Hippocampal formation (tissue), 2 donors: Measurements from ENCODE around the gene BCAS1.

ENCODE experiments used
- DNase-seq, 2 donors: peaks; one replicate each; lab custom pipeline; 2025; lab: John Stamatoyannopoulos, UW

Gene BCAS1

GRCh38 chr20:53925651-53926401, 144.6 kb downstream of the BCAS1 start:
- no peak for DNase-seq

DNA sequence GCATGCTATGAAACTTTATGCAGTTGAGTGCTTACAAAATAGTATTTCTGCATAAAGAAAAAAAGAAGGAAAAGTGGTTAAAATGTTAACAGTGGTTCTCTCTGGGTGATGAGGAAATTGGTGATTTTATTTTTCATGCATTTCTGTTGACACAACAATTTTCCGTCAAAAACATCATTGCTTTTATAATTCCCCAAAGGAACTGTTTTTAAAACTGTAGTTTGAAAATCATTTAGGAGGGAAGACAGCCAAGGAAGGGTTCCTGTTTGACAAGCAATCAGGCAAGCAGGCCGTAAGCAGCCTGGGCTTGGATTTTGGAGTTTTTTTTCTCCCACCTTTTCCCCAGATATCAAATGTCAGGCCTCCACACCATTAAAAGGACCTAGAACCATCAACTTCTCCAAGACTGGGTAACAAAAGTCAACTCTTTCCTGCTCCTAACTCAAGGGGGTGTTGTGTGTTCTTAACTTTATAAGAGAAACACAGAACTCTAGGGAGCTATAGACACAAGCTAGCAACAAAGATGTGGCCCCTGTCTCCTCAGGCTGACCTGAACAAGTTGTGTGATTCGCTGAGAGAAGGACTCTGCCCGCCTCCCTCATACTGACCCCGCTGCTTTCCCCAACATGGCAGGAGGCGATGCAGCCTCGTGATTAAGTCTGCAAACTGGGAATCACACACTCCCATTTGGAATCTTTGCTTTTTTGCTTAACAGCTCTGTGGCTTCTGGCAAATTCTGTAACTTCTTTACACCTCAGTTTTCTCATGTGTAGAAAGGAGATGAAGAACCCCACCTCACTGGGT, 146.6 kb downstream of the BCAS1 start:
- no peak for DNase-seq

DNA sequence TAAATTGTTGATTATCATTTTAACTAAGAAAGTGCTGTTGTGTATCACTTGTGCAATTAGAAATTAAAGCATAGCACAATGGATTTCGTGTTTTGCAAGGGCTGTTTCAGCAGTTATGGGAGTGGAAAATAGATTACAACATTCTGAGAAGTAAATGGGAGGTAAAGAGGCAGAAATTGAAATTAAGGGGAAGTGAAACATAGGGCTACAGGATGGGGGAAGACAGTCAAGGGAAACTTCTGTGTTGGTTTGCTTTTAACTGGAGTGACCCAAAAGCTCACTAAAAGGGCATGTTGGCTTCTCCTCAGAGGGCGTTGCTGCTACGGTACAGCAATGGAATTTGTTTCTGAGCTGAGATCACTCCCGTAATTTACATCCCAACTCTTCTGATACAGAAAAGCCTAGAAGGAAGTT, 147.5 kb downstream of the BCAS1 start:
- no peak for DNase-seq

GRCh38 chr20:53921443-53921973, 148.9 kb downstream of the BCAS1 start:
- no peak for DNase-seq

DNA sequence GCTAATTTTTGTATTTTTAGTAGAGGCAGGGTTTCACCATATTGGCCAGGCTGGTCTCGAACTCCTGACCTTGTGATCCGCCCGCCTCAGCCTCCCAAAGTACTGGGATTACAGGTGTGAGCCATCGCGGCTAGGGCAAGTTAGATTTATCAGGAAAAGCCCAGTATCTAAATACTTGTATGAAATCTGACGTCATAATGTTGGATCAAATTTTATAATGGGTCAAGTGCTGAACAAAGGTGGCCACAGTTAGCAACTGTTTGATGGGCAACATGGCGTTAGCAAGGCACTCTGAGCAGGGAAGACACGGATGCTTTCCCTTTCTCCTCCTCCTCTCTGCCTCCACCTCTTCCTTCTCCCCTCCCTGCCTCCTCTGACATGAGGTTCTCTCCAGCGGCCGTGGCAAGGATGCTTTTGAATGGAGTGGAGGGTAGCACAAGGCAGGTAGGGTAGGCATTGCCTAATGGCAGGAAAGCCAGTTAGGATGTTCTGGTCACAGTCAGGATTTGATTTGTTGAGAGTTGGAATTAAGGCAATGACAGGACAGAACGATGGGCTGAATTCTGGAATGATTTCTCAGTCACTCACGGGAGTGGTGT, 149.6 kb downstream of the BCAS1 start:
- DNase-seq, result no peak

DNA sequence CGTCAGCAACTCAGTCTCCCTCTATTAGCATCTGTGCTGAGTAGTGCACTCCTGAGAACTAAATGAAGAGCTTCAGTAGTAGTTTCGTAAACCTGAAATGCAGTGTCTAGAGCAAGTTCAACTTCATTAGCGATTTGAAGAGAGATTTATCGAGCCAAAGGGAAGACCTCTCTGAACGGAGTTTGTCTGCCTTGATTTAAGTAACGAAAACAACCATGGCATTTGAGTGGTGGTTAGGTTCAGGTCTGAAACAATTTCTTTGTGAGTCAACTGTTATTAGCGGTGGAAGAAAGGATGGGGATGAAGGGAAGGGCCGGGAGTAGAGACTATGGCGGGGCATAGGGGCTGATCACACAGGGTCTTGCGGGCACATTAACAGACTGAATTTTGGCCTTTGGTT, 150.5 kb downstream of the BCAS1 start:
- no peak for DNase-seq

DNA sequence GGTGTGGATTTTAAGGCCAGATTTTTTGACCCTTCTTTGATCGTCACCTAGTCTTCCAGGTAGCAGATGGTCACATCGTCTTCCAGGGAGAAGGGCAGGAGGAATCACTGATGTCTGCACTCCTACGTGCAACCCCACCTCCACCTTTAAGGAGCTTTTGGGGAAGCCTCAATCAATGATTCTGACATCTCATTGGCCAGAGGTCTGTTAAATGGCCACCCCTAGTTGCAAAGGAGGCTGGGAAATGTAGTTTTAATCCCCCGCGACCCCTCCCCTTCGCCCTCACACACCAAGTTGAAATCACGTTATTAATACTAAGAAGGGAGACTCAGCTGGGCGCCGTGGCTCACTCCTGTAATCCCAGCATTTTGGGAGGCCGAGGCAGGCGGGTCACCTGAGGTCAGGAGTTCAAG, 151.4 kb downstream of the BCAS1 start:
- no peak for DNase-seq

DNA sequence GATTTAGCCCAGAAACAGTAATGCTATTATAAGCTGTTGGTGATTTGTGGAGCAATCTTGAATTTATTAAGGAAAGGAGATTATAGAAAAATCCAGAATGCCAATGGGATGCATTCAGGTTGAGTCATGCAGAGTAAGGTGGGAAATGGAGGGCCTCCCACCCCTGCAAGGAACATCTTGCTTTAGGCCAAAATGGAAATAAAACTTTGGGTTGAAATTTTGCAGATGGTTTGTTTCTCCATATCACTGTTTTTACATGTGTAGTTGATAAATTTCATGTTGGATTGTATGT, 152.4 kb downstream of the BCAS1 start:
- DNase-seq, result no peak

- peak in 1 of 2 donors; percentile 27 for DNase-seq
Observed at GRCh38 chr20:53917145-53918019, 153.0 kb downstream of the BCAS1 start.

DNA sequence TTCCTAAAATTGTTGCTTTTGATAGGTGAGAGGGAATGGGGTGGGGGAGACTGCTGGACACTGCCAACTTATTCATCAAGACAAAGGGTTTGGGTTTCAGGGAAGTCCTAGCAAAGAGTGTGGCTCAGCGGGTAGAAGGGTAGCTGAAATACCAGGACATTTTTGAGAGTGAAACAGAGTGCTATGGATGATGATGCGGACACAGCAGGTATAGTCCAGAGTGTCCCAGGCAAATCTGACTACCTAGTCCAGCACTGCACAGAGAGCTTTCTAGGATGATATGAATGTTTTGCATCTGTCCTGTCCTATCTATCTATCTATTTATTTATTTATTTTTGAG, 154.3 kb downstream of the BCAS1 start:
- DNase-seq, result no peak

- DNase-seq, result peak; percentile 84 to 88
Observed at GRCh38 chr20:53915446-53916172, 154.8 kb downstream of the BCAS1 start.

GRCh38 chr20:53914781-53915445, 155.5 kb downstream of the BCAS1 start:
- DNase-seq, result peak in 1 of 2 donors; percentile 44

GRCh38 chr20:53914091-53914780, 156.2 kb downstream of the BCAS1 start:
- DNase-seq, result peak in 1 of 2 donors; percentile 23

GRCh38 chr20:53911301-53911700, 159.1 kb downstream of the BCAS1 start:
- DNase-seq, result no peak

DNA sequence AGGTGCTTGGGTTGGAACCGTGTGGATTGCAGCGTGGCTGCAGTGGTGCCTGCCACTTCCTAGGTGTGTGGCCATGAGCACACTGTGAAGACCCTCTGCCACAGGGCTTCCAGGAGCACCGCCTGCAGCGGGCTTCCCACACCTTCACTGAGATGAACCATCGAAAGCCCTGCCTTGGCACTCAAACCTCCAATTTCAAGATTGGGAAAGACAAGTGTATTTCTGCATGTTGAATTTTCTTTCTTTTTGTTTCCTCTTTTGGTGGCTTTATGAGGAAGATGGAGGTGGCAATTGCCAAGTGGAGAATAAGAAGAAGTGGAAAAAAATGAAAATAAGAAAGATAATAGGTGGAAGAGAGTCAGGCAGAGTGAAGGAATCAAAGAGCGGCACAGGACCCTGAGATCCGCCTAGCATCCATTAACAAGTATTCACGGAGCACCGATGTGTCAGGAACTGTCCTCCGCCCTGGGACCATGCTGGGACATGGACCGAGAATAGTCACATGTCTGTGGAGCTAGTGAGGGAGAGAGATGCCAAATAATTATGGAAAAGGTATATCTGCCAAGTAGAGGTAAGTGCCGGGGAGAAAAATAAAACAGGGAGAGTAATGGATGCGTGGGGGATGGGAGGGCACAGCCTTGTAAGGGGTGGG, 159.9 kb downstream of the BCAS1 start:
- DNase-seq, result no peak

- DNase-seq, result no peak
Observed at GRCh38 chr20:53907968-53908751, 162.2 kb downstream of the BCAS1 start.

DNA sequence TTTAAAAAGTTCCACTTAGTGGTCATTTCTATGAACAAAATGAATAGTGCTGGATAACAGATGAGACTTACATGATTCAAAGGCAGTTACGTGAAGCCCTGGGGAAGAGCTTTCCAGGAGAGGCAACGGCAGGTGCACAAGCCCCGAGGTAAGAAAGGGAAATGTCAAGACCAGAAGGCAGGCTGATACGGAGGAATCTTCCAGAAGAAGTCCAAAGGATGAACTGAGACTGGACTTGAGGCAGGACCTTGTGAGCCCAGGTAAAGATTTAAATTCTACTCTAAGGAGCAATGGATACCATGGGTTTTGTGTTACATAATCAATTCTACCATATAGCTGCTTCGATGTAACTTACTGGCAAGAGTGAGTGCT, 164.6 kb downstream of the BCAS1 start:
- no peak for DNase-seq

GRCh38 chr20:53905019-53905819, 165.2 kb downstream of the BCAS1 start:
- DNase-seq, result no peak
